ENCODE measurements around the gene FBXO33.

Gene FBXO33

GRCh38 chr14:39456702-39457250 is 24.5 kb upstream of the FBXO33 start:
- no peak overlapping the region for H3K27ac ChIP-seq
- TF ChIP-seq ZFX (IDR thresholded peaks at IDR 0.05) (no peak), CTCF (conservative IDR thresholded peaks at IDR 0.05) (no peak)

- TF ChIP-seq CTCF (conservative IDR thresholded peaks at IDR 0.05), result no peak
- TF ChIP-seq ZFX (IDR thresholded peaks at IDR 0.05), result no peak
- H3K27ac ChIP-seq, result no peak overlapping the region
Measured at GRCh38 chr14:39454906-39455539, 22.8 kb upstream of the FBXO33 start.

- TF ChIP-seq CTCF (conservative IDR thresholded peaks at IDR 0.05), result no peak
- no peak for TF ChIP-seq ZFX (IDR thresholded peaks at IDR 0.05)
- H3K27ac ChIP-seq, result no peak overlapping the region
Measured at GRCh38 chr14:39452680-39453079, 20.4 kb upstream of the FBXO33 start.

- no peak overlapping the region for H3K27ac ChIP-seq
- TF ChIP-seq ZFX (IDR thresholded peaks at IDR 0.05), result no peak
- no peak for TF ChIP-seq CTCF (conservative IDR thresholded peaks at IDR 0.05)
Measured at GRCh38 chr14:39451811-39452210, 19.6 kb upstream of the FBXO33 start.

- H3K27ac ChIP-seq, result no peak overlapping the region
- TF ChIP-seq ZFX (IDR thresholded peaks at IDR 0.05) (no peak), CTCF (conservative IDR thresholded peaks at IDR 0.05) (no peak)
Measured at GRCh38 chr14:39447175-39447661, 15.0 kb upstream of the FBXO33 start.

GRCh38 chr14:39446131-39446744 is 14.0 kb upstream of the FBXO33 start:
- TF ChIP-seq ZFX (IDR thresholded peaks at IDR 0.05) (no peak), CTCF (conservative IDR thresholded peaks at IDR 0.05) (no peak)
- H3K27ac ChIP-seq, result no peak overlapping the region

GRCh38 chr14:39442293-39442692 is 10.1 kb upstream of the FBXO33 start:
- TF ChIP-seq CTCF (conservative IDR thresholded peaks at IDR 0.05) (no peak), ZFX (IDR thresholded peaks at IDR 0.05) (no peak)
- no peak overlapping the region for H3K27ac ChIP-seq

All from C4-2B (cell line).